AG10803 (cell line): ENCODE results near the gene SBNO2.

Experiments
- DNase-seq: peaks from one replicate; pipeline ENCODE4 v3.0.0; 2010; ENCODE audit warnings: low read depth
- H3K4me3 ChIP-seq: 2 replicates; pipeline ENCODE4 v1.5.1; 2011; ENCODE audit warnings: mild to moderate bottlenecking, low read length, control low read depth
- CTCF ChIP-seq: conservative IDR thresholded peaks from 2 replicates; pipeline ENCODE4 v1.5.1; 2011; ENCODE audit warnings: mild to moderate bottlenecking, low read length, control low read depth, inconsistent platforms

SBNO2 gene

DNA sequence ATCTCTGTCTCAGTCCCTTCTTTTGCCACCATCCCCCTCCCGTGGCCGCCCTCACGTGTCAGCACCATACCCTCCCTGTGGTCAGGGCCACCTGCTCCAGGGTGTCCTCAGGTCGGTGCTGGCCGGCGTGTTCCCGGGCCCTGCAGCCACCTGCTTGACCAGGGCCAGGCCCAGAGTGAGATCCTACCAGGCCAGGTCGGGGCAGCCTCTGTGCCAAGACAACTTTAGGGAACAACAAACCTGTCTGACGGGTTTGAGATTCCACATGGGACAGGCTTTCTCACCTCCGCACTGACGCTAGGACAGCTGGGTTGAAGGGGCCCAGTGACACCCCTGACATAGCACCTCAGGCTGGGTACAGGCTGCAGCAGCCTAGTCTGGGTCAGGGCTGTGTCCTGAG lies 7.5 kb upstream of the SBNO2 start:
- H3K4me3 ChIP-seq = no peak overlapping the region
- no peak for DNase-seq

DNA sequence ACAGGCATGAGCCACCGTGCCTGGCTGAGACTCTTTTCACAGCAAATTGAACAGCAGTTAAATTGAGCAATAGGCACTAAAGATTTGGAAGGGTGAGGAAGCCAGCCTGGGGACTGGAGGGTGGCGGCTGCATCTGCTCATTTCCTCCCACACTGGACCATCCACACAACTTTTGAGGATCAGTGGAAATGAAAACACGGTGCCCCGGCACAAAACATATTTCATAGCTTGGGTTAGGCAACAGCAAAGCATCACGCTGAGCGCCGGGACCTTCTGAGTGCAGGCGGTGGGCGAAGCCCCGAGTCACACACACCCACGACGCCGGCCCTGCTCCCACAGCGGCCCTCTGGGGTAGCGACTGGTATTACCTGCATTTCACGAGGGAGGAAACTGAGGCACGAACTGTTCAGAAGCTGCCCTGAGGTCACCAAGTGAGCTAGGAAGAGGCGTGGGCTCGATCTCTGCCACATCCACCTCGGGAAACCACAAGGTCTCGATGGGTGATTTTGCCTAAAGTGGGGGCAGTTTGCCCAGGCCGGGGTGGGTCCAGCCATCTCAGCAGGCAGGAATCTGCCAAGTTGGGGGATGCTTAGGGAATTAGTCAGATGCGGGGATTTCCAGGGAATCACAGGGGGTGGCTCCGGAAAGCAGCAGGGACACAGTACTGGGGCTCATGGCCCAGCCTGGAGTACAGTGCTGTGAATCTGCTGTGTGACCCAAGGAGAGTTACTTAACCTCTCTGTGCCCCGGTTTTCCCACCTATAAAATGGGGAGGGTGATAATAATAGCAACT lies 3.5 kb upstream of the SBNO2 start:
- H3K4me3 ChIP-seq = peak overlapping the region; percentile 50
- peak; percentile 48 for TF ChIP-seq CTCF
- DNase-seq = peak; percentile 98

More for the DNA sequence above, 7.5 kb upstream of the SBNO2 start:
- no peak for TF ChIP-seq CTCF

DNA sequence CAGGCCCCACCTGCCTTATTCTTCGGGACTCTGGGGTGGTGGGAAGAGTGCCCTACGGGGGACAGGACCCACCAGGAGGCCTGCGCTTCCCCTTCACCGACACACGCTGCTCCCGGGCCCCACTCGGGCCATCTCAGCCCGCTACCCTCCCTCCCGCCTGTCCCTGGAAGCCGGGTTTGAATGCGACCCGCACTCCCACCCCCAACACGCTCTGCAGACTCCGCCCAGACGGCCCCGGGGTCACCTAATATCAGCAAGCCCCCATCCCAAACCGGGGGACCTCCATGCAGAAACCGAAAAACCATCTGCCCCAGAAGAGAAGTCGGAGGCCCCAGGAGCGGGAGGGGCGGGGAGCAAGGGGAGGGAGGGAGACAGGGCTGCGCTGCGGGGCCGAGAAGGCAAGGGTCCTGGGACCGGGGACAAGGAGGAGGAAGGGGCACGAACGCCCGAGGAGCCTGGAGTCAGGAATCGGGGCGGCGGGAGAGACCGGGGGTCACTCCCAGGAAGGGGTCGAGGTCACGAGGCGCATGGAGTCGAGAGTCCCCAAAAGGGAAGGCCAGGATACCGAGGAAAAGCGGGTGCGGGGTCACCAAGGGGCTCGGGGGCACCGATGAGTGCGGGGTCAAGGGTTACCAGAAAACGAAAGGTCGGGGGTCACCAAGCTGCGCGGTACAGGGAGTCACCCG lies 766 bp downstream of the SBNO2 start:
- DNase-seq = no peak
- TF ChIP-seq CTCF = no peak
- H3K4me3 ChIP-seq = peak overlapping the region; percentile 90

DNA sequence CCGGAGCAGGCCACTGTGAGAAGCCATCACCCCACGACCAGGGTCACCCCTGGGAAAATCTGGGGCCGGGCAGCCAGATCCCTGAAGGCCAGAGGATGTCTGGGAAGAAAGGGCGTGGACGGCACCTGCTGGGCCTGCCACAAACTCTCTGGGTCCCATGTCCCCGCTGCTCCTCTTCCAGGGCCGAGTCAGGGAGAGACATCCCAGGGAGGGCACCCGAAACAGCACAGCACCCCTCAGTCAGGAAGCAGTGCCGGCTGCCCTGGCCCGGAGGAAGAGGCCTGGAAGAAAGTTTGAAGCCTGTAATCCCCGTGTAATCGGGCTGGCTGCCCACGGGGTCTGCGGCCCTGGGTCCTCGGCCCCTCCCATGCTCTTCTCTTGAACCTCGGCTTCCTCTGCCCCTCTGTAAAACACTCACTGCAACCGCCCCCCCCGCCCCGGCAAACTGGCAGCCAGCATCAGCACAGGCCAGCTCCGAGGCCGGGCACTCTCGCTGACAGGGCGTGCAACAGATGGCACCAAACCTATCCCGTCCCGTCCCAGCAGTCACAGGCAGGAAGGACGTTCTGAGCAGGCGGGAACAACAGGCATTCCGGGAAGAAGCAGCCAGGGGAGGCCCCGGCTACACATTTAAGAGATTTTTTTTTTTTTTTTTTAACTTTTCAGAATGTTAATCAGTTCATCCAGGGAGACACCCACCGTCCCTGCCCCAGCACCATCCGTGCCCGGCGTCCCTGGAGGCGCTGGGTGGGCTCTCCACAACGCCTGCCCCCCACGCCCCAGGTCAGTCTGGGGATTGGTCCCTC lies 1.5 kb downstream of the SBNO2 start:
- DNase-seq = peak; percentile 67
- H3K4me3 ChIP-seq = peak overlapping the region; percentile 90
- no peak for TF ChIP-seq CTCF

DNA sequence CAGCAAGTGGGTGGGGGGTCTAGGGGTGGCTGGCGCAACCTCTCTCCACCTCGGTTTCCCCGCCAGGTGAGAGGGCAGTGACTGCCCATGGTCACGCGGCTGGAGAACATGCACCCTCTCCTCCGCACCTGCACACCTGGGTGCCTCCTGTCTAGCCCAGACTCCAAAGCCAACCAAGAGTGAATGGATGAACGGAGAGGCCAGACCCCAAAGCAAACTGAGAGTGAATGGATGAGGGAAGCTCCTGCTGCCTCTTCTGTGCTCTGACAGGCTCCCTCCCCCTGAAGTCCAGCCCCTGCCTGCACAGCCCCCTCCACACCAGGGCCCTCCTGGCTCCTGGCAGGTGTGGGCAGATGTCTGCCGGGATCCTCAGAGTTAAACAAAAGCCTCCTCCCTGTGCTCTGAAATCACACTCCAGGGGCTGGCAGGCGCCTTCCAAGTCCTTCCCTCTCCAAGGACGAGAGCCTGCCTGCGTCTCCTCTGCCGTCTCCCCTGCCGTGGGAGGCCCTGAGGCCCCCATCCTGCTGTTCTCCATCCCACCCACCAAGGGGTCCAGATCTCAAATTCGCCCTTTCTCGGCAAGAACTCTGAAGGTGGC lies 2.2 kb downstream of the SBNO2 start:
- peak overlapping the region; percentile 90 for H3K4me3 ChIP-seq
- DNase-seq = no peak
- TF ChIP-seq CTCF = no peak

DNA sequence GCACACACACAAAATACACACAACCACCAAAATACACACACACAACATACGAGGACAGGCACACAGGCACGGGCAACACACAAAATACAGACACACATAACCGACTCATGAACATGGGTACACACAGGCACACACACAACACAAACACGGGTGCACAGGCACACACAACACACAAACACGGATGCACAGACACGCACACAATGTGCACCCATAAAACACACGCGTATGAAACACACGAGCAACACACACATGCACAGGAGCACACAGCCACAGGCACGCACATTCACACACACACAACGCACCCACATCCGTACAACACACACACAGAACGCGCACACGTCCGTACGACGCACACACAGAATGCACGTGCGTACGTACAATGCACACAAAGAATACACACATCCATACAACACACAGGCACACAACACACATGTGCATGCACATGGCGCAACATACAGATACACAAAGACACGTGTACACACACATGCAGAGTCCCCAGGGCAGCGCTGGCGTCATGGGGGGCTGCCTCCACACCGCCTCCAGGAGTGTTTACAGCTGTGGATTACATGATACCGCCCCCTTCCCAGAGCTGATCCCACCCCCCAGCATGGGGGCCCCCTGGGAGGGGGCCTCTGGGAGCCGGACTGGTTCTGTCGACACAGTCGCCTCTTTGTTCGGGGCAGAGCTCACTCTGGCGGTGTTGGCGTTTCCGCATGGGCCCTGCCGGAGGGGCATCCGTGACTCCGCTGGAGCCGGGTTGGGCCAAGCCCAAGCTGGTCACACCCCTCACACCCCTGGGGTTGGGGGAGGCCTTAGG lies 2.9 kb downstream of the SBNO2 start:
- DNase-seq = no peak
- H3K4me3 ChIP-seq = peak overlapping the region; percentile 90
- TF ChIP-seq CTCF = no peak
